GM10248 (cell line): ENCODE measurements around the gene CALML6.

Experiments
- CTCF ChIA-PET: fragments of 300-600 bp; sonication (Branson Sonifier 250); formaldehyde crosslinking; extraction: SDS; loops from one replicate; lab custom pipeline; 2021; ENCODE audit warnings: antibody characterized with exemption; lab: Yijun Ruan, JAX
- POLR2A ChIA-PET: fragments of 350-650 bp; sonication (Branson Sonifier 250); formaldehyde crosslinking; extraction: SDS; loops from one replicate; lab custom pipeline; 2020; ENCODE audit warnings: antibody characterized with exemption; lab: Yijun Ruan, JAX
- DNase-seq: peaks from one replicate; pipeline ENCODE4 v3.0.0; 2012; ENCODE audit errors: extremely low spot score
- TF ChIP-seq, protein P1 (sequence below): IDR thresholded peaks from 2 replicates; pipeline ENCODE4 v1.5.1; 2012; ENCODE audit warnings: mild to moderate bottlenecking, low read depth; ENCODE audit errors: extremely low read depth, missing control alignments, control extremely low read depth

CALML6 gene

DNA sequence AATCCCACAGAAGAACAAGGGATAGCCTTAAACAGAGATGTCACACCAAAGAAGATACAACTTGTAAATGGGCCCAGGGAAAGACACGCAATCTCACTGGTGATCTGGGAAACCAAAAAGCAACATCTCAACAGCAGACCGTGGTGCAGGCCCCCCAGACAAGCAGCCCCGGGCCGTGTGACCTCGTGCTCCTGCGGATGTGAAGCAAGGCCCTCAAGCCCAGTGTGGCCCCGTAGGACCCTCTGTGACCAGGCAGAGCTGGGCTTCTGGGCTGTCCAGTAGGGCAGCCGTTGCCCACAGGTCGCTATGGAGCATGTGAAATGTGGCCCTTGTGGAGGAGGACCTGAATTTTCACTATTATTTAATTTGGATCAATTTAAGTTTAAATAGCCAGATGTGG, 39.0 kb downstream of the CALML6 start:
- TF ChIP-seq, protein P1, sequence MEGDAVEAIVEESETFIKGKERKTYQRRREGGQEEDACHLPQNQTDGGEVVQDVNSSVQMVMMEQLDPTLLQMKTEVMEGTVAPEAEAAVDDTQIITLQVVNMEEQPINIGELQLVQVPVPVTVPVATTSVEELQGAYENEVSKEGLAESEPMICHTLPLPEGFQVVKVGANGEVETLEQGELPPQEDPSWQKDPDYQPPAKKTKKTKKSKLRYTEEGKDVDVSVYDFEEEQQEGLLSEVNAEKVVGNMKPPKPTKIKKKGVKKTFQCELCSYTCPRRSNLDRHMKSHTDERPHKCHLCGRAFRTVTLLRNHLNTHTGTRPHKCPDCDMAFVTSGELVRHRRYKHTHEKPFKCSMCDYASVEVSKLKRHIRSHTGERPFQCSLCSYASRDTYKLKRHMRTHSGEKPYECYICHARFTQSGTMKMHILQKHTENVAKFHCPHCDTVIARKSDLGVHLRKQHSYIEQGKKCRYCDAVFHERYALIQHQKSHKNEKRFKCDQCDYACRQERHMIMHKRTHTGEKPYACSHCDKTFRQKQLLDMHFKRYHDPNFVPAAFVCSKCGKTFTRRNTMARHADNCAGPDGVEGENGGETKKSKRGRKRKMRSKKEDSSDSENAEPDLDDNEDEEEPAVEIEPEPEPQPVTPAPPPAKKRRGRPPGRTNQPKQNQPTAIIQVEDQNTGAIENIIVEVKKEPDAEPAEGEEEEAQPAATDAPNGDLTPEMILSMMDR, result no peak
- DNase-seq, result no peak
- POLR2A ChIA-PET, result no interaction called here
- CTCF ChIA-PET, result interaction anchor here (1.1 kb wide), 1 partner anchor 10 kb away, joined by 3 read pairs; no protein-coding TSS in a partner anchor

DNA sequence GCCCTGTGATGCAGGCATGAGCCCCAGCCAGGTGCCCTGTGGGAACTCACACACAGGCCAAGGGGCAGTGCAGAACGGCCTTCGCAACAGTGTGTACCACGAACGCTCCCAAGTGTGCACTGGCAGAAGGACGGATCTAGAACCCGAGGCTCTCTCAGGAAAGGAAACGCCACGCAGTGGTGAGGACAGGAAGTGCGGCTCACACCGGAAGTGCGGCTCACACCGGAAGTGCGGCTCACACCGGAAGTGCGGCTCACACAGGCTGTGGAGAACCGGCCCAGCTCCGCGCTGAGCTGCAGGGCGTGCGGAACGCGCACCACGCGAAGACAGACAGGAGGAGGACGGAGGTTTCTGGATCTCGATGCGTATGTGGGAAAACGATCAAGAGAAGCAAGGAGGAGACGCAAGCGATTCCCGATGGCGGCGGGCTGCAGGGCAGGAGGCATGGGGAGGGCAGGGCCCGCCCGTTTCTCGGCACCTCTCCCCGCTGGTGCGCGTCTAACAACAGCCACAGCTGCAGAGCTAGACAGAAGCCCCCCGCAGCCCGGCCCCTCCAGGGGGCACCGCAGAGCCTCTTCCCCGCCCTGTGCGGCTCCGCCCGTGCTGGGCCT, 39.9 kb downstream of the CALML6 start:
- DNase-seq, result no peak
- TF ChIP-seq, protein P1, result no peak
- ChIA-PET CTCF (no interaction called here), POLR2A (no interaction called here)

DNA sequence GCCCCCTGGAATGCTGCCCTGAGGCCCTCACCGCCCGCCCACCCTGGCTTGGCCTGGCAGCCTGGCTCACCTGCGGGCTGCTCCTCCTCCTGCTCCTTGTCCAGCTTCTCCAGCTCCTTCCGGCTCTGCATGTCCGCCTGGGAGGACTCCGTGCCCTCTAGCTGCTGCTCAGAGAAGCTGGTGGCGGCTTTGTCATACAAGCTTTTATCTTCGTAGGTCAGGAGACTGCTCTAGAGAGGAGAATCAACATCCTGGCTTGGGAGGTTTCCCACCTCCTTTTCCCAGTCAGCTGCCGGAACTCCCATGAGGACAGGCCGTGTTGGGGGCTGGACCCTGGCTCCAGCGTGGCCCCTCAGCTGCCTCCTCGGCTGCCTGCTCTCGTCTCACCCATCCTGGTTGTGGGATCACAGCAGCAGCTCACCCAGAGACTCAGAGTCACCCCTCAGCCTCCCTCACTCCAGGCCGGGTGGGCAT, 40.6 kb downstream of the CALML6 start:
- CTCF ChIA-PET, result interaction anchor here (1.5 kb wide), 1 partner anchor 12 kb away, joined by 6 read pairs; no protein-coding TSS in a partner anchor
- no peak for DNase-seq
- POLR2A ChIA-PET, result no interaction called here
- TF ChIP-seq, protein P1, result no peak

GRCh38 chr1:1956101-1956500, 41.0 kb downstream of the CALML6 start:
- POLR2A ChIA-PET, result no interaction called here
- TF ChIP-seq, protein P1, result no peak
- CTCF ChIA-PET, result interaction anchor here (1.5 kb wide), 1 partner anchor 12 kb away, joined by 6 read pairs; no protein-coding TSS in a partner anchor
- DNase-seq, result no peak

- no peak for DNase-seq
- TF ChIP-seq, protein P1, result no peak
- POLR2A ChIA-PET, result no interaction called here
- CTCF ChIA-PET, result interaction anchor here (1.5 kb wide), 1 partner anchor 13 kb away, joined by 6 read pairs; no protein-coding TSS in a partner anchor
Measured at GRCh38 chr1:1956586-1957532, 41.8 kb downstream of the CALML6 start.

DNA sequence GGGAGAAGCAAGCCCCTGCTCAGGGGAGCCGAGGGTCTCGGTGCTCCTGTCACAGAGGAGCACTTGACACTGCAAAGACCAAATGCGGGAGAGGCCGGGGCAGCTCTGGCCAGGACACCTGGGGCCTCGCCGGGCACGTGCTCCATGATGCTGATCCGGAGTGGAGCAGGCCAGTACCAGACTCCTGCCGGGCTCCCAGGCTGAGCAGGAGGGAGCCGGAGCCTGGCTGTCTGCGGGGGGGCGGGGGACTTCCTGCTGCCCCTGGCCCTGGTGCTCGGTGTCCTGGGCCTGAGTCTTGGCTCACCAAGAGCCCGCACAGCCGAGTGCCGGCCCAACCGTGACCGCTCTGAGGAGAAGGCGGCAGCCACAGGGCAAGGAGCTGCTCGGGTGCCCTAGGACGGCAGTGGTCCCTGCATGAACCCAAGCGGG, 42.5 kb downstream of the CALML6 start:
- TF ChIP-seq, protein P1, result no peak
- DNase-seq, result no peak
- POLR2A ChIA-PET, result no interaction called here
- CTCF ChIA-PET, result interaction anchor here (3.2 kb wide), 1 partner anchor 13 kb away, joined by 11 read pairs; no protein-coding TSS in a partner anchor
